Effector memory CD4-positive, alpha-beta T cell (primary cell): ENCODE results near the gene DAB1.
A peak's percentile ranks its signal among the peaks of the same experiment; 100 is the strongest.

Experiments
- DNase-seq, 3 donors: peaks; one replicate each; pipeline ENCODE4 v3.0.0-alpha.2; 2020
- H3K27ac ChIP-seq: 2 replicates; pipeline ENCODE4 v1.7.0; 2013; ENCODE audit warnings: mild to moderate bottlenecking, low read length, moderate library complexity; ENCODE audit not compliant: insufficient read depth, poor library complexity, severe bottlenecking
- H3K27me3 ChIP-seq: replicated peaks from 2 replicates; pipeline ENCODE4 v1.7.0; 2013; ENCODE audit warnings: mild to moderate bottlenecking, low read length; ENCODE audit not compliant: insufficient read depth, control insufficient read depth, poor library complexity, severe bottlenecking
- H3K36me3 ChIP-seq: 2 replicates; pipeline ENCODE4 v1.7.0; 2013; ENCODE audit warnings: mild to moderate bottlenecking, low read length, moderate library complexity; ENCODE audit not compliant: control insufficient read depth, insufficient read depth
- H3K4me1 ChIP-seq: 2 replicates; pipeline ENCODE4 v1.7.0; 2013; ENCODE audit warnings: low read length, mild to moderate bottlenecking; ENCODE audit not compliant: control insufficient read depth, insufficient read depth, poor library complexity, severe bottlenecking
- H3K4me3 ChIP-seq: 2 replicates; pipeline ENCODE4 v1.7.0; 2013; ENCODE audit warnings: low read length, low read depth, mild to moderate bottlenecking; ENCODE audit not compliant: insufficient read depth, poor library complexity, severe bottlenecking
- H3K9me3 ChIP-seq: 2 replicates; pipeline ENCODE4 v1.7.0; 2013; ENCODE audit warnings: mild to moderate bottlenecking, low read length, moderate library complexity; ENCODE audit not compliant: control insufficient read depth

Gene DAB1

DNA sequence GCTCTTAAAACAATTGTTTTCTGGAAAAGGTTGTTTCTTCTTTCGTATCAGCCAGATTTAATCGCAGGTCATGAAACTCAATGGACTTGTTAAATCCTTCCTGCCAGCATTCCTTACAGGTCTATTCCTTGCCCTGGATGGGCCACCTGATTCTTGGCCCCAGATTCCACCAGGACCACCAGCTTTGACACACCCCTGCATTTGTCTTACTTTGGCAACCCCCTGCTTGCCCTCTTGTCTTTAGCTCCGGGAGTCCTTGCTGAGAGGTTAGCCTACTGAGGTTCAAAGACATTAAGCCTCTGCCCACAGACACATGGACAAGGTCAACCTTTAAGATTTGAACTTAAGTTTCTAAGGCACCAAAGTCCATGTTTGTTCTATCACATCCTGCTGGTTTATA lies 27.1 kb upstream of the DAB1 start:
- Histone ChIP-seq H3K4me3 (no peak overlapping the region), H3K27ac (no peak overlapping the region), H3K36me3 (no peaks in the 10 kb centered on the region), H3K9me3 (no peaks in the 10 kb centered on the region), H3K4me1 (no peaks in the 10 kb centered on the region), H3K27me3 (no peaks in the 10 kb centered on the region)
- no peak for DNase-seq

DNA sequence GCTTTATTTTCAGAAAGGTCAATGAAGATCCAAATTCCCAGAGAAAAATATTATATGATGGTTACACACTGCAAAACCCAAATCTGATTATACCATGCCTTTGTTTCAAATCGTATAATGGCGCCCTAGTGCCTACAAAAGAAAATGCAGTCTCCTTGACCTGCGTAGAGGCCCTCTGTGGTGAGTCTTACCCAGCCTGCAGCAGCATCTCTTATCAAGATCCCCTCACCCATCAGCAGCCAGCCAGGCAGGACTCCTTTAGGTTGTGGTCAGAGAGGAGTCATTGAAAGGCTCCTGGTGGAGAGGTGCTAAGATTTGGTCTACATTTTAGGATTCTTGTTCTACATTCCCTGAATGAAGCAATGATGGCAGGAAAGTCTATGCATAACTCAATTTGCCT lies 23.7 kb upstream of the DAB1 start:
- H3K9me3 ChIP-seq = no peaks in the 10 kb centered on the region
- no peaks in the 10 kb centered on the region for H3K4me1 ChIP-seq
- H3K4me3 ChIP-seq = no peak overlapping the region
- no peak overlapping the region for H3K27ac ChIP-seq
- no peaks in the 10 kb centered on the region for H3K36me3 ChIP-seq
- no peak for DNase-seq
- H3K27me3 ChIP-seq = no peaks in the 10 kb centered on the region

DNA sequence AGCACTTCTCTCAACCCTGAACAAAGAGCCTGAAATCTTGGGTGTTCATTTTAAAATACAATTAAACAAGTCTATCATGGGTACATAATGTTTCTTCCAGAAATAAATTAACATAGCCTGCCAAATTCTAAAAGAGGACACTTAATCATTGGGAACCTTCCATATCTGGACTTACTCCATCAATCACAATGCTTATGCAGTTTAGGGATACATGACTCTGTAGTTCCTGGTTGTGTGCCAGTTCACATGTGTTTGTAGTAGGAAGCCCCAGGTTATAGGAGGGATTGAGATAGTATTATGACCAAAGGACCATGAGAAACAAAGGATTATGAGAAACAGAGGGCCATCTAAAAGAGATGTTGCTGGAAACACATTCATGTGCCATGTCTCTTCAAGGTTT lies 19.1 kb upstream of the DAB1 start:
- Histone ChIP-seq H3K36me3 (no peaks in the 10 kb centered on the region), H3K9me3 (no peaks in the 10 kb centered on the region), H3K4me1 (no peaks in the 10 kb centered on the region), H3K27me3 (no peaks in the 10 kb centered on the region), H3K4me3 (no peak overlapping the region), H3K27ac (no peak overlapping the region)
- no peak for DNase-seq

DNA sequence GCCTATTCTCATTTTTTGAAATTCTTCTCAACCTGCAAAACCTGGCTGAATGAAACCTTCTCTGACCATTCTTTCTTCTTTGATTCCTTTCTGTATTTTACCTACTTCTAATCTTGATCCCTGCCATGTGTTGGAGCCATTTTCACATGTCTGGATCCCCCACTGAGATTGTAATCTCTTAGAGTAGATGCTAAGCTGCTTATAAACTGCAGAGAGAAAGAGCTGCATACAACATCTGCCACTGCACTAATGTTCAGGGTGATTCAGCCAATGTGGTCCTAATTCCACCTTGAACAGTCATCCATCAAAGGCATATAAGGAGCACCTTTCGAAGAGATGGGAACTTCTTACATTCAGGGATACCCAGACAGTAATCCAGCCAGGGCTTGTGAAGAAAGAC lies 16.2 kb upstream of the DAB1 start:
- H3K27me3 ChIP-seq = no peaks in the 10 kb centered on the region
- no peak overlapping the region for H3K27ac ChIP-seq
- no peaks in the 10 kb centered on the region for H3K9me3 ChIP-seq
- H3K4me3 ChIP-seq = no peak overlapping the region
- DNase-seq = no peak
- no peaks in the 10 kb centered on the region for H3K4me1 ChIP-seq
- no peaks in the 10 kb centered on the region for H3K36me3 ChIP-seq

DNA sequence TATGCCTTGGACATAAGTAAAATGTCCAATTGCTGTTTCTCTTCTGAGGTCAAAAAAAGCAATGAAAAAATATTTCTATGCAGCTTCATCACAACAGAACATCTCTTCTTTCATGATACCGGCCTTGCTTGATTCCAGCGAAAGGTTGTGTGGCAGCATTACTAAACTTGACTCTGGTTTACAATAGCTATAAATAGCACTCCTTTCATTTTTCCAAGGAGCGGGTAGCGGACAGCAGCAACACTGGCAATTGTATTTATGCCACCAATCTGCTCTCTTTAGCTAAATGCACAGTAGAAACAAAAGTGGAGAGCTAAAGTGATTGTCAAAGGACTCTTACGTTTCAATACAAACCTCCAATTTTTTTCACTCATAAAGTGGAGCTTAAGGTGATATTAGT lies 7.5 kb upstream of the DAB1 start:
- no peaks in the 10 kb centered on the region for H3K36me3 ChIP-seq
- H3K27me3 ChIP-seq = no peaks in the 10 kb centered on the region
- H3K4me3 ChIP-seq = no peak overlapping the region
- no peaks in the 10 kb centered on the region for H3K4me1 ChIP-seq
- no peak for DNase-seq
- H3K9me3 ChIP-seq = no peaks in the 10 kb centered on the region
- no peak overlapping the region for H3K27ac ChIP-seq

DNA sequence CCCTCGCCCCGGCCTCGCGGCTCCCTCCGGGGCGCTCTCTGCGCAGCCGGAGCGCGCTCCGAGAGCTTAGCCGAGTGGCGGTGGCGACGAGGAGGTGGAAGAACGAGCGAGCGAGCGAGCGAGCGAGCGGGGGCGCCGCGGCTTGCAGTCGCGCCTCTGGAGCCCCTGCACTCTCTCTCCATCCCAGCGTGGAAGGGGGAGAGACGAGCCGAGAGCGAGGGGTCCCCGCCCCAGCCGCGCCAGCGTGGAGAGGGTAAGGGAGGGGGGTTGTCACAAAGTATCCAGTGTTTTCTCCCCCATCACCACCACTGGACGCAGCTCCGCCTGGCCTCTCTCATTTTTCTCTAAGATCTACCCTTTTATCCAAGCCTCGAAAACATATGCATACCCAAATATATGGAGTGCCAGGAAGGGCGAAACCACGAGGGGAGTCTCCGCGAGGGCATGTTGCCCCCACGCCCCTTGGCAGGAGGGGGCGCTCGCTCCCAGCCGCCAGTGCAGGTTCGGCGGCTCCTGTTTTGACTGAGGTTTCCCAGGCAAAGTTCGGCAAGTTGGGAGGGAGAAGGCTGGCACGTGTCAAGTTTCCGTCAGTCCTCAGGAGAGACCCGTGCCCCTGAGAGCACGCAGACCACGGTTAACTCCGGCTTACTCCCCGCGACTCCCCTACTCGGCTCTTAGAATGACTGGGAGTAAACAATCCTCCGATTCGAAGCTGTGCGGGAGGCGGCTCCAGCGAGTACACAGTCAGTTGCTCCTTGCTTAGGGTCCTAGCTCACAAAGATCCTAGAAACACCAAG lies 569 bp upstream of the DAB1 start:
- no peaks in the 10 kb centered on the region for H3K36me3 ChIP-seq
- peaks cover 11% of the 10 kb centered on the region for H3K4me1 ChIP-seq
- no peak for DNase-seq
- H3K27me3 ChIP-seq = peaks cover 12% of the 10 kb centered on the region
- H3K9me3 ChIP-seq = no peaks in the 10 kb centered on the region
- H3K4me3 ChIP-seq = peak overlapping the region; percentile 6
- no peak overlapping the region for H3K27ac ChIP-seq

DNA sequence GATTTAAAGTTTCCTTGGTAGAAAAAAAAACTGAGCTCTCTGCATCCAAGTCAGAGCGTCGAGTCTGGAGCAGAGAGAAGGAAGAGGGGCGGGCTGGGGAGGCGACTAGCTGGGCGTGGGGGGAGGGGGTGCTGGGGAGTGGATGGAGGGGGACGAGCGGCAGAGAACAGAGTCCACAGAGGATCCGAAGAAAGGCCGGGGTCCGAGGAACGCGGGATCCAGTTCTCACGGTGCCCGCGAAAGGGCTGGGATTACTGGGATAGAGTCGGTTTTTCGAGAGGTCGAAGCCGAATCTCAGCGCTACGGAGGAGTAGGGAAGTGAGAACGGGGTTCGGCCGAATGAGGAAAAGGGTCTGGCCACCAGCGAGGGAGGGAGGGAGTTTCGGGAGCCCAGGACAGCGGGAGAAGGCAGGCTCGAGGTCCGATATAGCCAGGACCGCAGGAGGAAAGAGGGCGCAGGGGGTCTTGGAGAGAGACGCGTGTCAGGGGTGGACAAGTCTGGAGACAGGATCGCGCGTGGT lies 665 bp downstream of the DAB1 start:
- Histone ChIP-seq H3K4me3 (peak overlapping the region; percentile 13), H3K27me3 (peaks cover 12% of the 10 kb centered on the region), H3K27ac (no peak overlapping the region), H3K36me3 (no peaks in the 10 kb centered on the region), H3K9me3 (no peaks in the 10 kb centered on the region), H3K4me1 (peaks cover 11% of the 10 kb centered on the region)
- DNase-seq = no peak

DNA sequence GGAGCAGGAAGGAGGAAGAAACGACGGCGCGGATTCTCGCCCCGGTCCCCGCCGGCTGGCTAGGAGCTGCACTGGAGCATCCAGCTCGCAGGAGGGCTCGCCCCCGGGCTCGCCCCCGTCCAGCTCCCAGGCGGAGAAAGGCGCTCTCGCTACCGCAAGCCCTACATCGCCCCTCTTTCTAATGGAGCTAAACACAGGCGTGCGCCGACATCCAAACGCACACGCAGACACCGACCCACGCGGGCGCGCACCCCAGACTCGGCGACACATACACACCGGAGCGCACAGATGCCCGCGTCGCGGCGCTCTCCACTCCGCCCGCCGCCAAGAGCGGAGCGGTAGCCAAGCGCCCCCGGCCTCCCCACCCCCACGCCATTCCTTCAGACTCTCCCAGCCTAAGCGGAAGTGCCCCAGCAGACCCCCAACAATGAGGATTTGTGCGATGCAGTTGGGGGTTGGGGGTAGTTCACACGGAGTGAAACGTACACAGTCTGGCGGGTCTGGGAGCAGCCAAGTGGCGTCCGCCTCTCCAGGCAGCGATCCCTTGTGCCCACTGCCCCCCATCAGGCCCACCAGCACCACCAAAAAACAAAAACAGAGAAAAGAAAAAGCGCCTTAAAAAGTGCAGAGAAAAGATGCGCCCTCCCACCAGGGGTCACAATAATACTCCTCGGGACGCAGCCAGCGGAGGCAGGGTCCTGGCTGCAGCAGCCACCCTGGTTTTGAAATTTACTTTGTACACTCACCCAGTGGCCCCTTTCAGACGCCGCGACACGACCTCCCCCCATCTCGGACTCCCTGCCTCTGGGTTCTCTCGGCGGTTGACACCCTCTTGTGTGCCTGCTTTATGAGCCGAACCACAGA lies 1.4 kb downstream of the DAB1 start:
- Histone ChIP-seq H3K4me3 (no peak overlapping the region), H3K9me3 (no peaks in the 10 kb centered on the region), H3K27me3 (peaks cover 12% of the 10 kb centered on the region), H3K4me1 (peaks cover 11% of the 10 kb centered on the region), H3K27ac (no peak overlapping the region), H3K36me3 (no peaks in the 10 kb centered on the region)
- no peak for DNase-seq

DNA sequence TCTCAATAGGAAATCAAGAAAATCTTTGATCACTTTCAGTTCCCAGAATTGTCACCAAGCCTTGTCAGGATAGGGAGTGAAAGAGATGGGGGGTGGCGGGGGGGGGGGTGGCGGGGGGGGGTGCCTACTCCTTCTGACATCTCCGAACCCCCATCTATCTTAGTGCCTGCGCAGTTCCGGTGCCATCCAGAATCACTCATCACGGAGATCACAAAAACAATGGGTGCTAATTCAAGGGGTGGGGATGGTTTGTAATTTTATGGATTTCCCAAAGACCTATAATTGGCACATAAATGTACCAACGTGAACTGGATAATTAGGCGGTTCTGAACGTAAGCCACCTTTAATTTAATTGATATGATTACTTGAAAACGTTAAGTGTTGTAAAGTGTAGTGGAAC lies 2.1 kb downstream of the DAB1 start:
- Histone ChIP-seq H3K27me3 (peaks cover 12% of the 10 kb centered on the region), H3K36me3 (no peaks in the 10 kb centered on the region), H3K9me3 (no peaks in the 10 kb centered on the region), H3K4me1 (peaks cover 11% of the 10 kb centered on the region), H3K27ac (no peak overlapping the region), H3K4me3 (no peak overlapping the region)
- no peak for DNase-seq
